Stomach (tissue), 9 donors: ENCODE measurements around the gene AGPAT4. TPM values are rescaled to one million over a fixed set of nuclear protein-coding genes. Genes with fewer than 3 reads are reported as not detected.
A peak's percentile ranks its signal among the peaks of the same experiment; 100 is the strongest.

ENCODE experiments used
- DNase-seq, 2 donors: peaks; one replicate each; pipeline versions ENCODE4 v3.0.0 to v3.0.0-alpha.2; 2013 to 2019
- H3K27ac ChIP-seq, 5 donors: fragments of 200-600 bp in 4 of 5; sonication (generic) in 4 of 5; one replicate each; pipeline ENCODE4 v1.5.1; 2013 to 2019; ENCODE audit warnings: mild to moderate bottlenecking in 1 of 5, moderate library complexity in 1 of 5
- H3K27me3 ChIP-seq, 3 donors: fragments of 200-600 bp; sonication (generic); one replicate each; pipeline ENCODE4 v1.5.1; 2017 to 2019; ENCODE audit warnings: mixed run types in 1 of 3
- H3K36me3 ChIP-seq, 4 donors: fragments of 200-600 bp; sonication (generic); 1 replicate in 3 of 4; 2 replicates in 1 of 4; pipeline ENCODE4 v1.5.1; 2016 to 2019
- H3K4me1 ChIP-seq, 4 donors: fragments of 200-600 bp; sonication (generic); one replicate each; pipeline ENCODE4 v1.5.1; 2016 to 2019
- H3K4me3 ChIP-seq, 4 donors: fragments of 200-600 bp; sonication (generic) in 3 of 4; one replicate each; pipeline ENCODE4 v1.5.1; 2016 to 2019; ENCODE audit warnings: mild to moderate bottlenecking in 1 of 4
- H3K9me3 ChIP-seq, 4 donors: fragments of 200-600 bp; sonication (generic); one replicate each; pipeline ENCODE4 v1.5.1; 2016 to 2019
- CTCF ChIP-seq, 7 experiments: fragments of 450-650 bp in 4 of 7; fragments of 200-600 bp in 3 of 7; sonication (generic) in 3 of 7; IDR thresholded peaks; one replicate each; pipeline ENCODE4 v1.5.1; 2016 to 2019; ENCODE audit warnings: antibody characterized with exemption in 7 of 7, control low read depth in 2 of 7, mild to moderate bottlenecking in 1 of 7
- EP300 ChIP-seq: sonication (generic); formaldehyde crosslinking; IDR thresholded peaks from one replicate; pipeline ENCODE4 v1.6.1; 2017; ENCODE audit warnings: antibody characterized with exemption
- POLR2A ChIP-seq, 4 donors: fragments of 450-650 bp; IDR thresholded peaks; one replicate each; pipeline ENCODE4 v1.6.1; 2016; ENCODE audit warnings: antibody characterized with exemption in 4 of 4, control low read depth in 2 of 4, mild to moderate bottlenecking in 1 of 4, moderate library complexity in 1 of 4
- POLR2AphosphoS5 ChIP-seq, 3 donors: sonication (generic); formaldehyde crosslinking; IDR thresholded peaks; one replicate each; pipeline ENCODE4 v1.6.1; 2016; ENCODE audit warnings: antibody characterized with exemption in 3 of 3
- WGBS, 5 donors: extraction: QIAGEN DNeasy Blood & Tissue Kit in 3 of 5; methylation state at CpG; one replicate each; pipeline versions ENCODE4 v1.1.5 to v1.1.7; 2013 to 2018; 5-methylcytosine and 5-hydroxymethylcytosine counted together
- intact Hi-C: fragments of 100-400 bp; cut with DNase I; formaldehyde crosslinking; loops from one replicate; pipeline ENCODE4 v1.15.1; 2023; ENCODE audit warnings: low total_unique reads
- polyA plus RNA-seq, 3 donors: library from polyadenylated mRNA; stranded (reverse); fragments of 200-250 nt; gene quantifications; one replicate each; pipeline ENCODE4 v1.2.3, GENCODE V29; 2013
- total RNA-seq, 5 donors: library from RNA; depleted of rRNA; stranded (reverse); fragments of >200 nt; gene quantifications; one replicate each; pipeline versions ENCODE4 v1.1.0 to v1.2.3, GENCODE V29; 2014 to 2016
- donor health status: healthy with polysubstance abuse.
- donor health status: Bipolar disorder and iron deficiency.
- donor health status: healthy.

Gene AGPAT4
- total and polyA plus RNA-seq, 8 donors = 0.46 to 15.8 (median 1.0) TPM

- H3K4me1 ChIP-seq = no peaks in the 10 kb centered on the region
- H3K27me3 ChIP-seq = no peaks in the 10 kb centered on the region
- no peak for TF ChIP-seq EP300
- no peak for TF ChIP-seq POLR2A (IDR thresholded peaks at IDR 0.05)
- no peak for TF ChIP-seq CTCF (IDR thresholded peaks at IDR 0.05)
- no peak for TF ChIP-seq POLR2AphosphoS5 (IDR thresholded peaks at IDR 0.05)
- intact Hi-C loops = no loop called here
- no peaks in the 10 kb centered on the region for H3K9me3 ChIP-seq
- 94 to 99% (median 97%) methylated on average over 4 of the region's 4 CpGs for WGBS, 5 donors
- no peak for DNase-seq
- H3K27ac ChIP-seq = no peak overlapping the region
- peaks cover 42 to 95% (median 94%) of the 10 kb centered on the region in 4 donors for H3K36me3 ChIP-seq
- no peak overlapping the region for H3K4me3 ChIP-seq
These were observed 170.4 kb downstream of the AGPAT4 start for GRCh38 chr6:161103475-161103874.

GRCh38 chr6:161101517-161101916, 172.3 kb downstream of the AGPAT4 start:
- Histone ChIP-seq H3K4me1 (no peaks in the 10 kb centered on the region), H3K9me3 (no peaks in the 10 kb centered on the region), H3K27me3 (no peaks in the 10 kb centered on the region), H3K27ac (no peak overlapping the region), H3K36me3 (peaks cover 35 to 95% (median 94%) of the 10 kb centered on the region in 4 donors), H3K4me3 (no peak overlapping the region)
- intact Hi-C loops = no loop called here
- no peak for TF ChIP-seq POLR2AphosphoS5 (IDR thresholded peaks at IDR 0.05)
- no peak for TF ChIP-seq EP300
- TF ChIP-seq POLR2A (IDR thresholded peaks at IDR 0.05) = no peak
- no peak for TF ChIP-seq CTCF (IDR thresholded peaks at IDR 0.05)
- peak in 1 of 2 donors; percentile 35 for DNase-seq
- 84 to 93% (median 92%) methylated on average over 5 to 7 of the region's 7 CpGs for WGBS, 5 donors

GRCh38 chr6:161100072-161100471, 173.8 kb downstream of the AGPAT4 start:
- H3K9me3 ChIP-seq = no peaks in the 10 kb centered on the region
- H3K27me3 ChIP-seq = no peaks in the 10 kb centered on the region
- H3K27ac ChIP-seq = no peak overlapping the region
- peak in 1 of 2 donors; percentile 8 for DNase-seq
- TF ChIP-seq CTCF (IDR thresholded peaks at IDR 0.05) = no peak
- TF ChIP-seq POLR2A (IDR thresholded peaks at IDR 0.05) = no peak
- TF ChIP-seq EP300 = no peak
- no peak for TF ChIP-seq POLR2AphosphoS5 (IDR thresholded peaks at IDR 0.05)
- 74 to 83% (median 80%) methylated on average over 8 of the region's 8 CpGs for WGBS, 5 donors
- H3K4me1 ChIP-seq = no peaks in the 10 kb centered on the region
- H3K36me3 ChIP-seq = peaks cover 34 to 94% (median 90%) of the 10 kb centered on the region in 4 donors
- intact Hi-C loops = no loop called here
- H3K4me3 ChIP-seq = no peak overlapping the region

- H3K9me3 ChIP-seq = no peaks in the 10 kb centered on the region
- no peak overlapping the region for H3K4me3 ChIP-seq
- H3K4me1 ChIP-seq = no peaks in the 10 kb centered on the region
- H3K27ac ChIP-seq = no peak overlapping the region
- TF ChIP-seq CTCF (IDR thresholded peaks at IDR 0.05) = no peak
- TF ChIP-seq POLR2AphosphoS5 (IDR thresholded peaks at IDR 0.05) = no peak
- TF ChIP-seq EP300 = no peak
- no peak for TF ChIP-seq POLR2A (IDR thresholded peaks at IDR 0.05)
- intact Hi-C loops = no loop called here
- no peak for DNase-seq
- no peaks in the 10 kb centered on the region for H3K27me3 ChIP-seq
- H3K36me3 ChIP-seq = peaks cover 19 to 98% (median 91%) of the 10 kb centered on the region in 4 donors
These were observed 177.9 kb downstream of the AGPAT4 start for GRCh38 chr6:161095916-161096315.
